H1 (cell line): ENCODE measurements around the gene TKFC. TPM values are rescaled to one million over a fixed set of nuclear protein-coding genes. Genes with fewer than 3 reads are reported as not detected.

Source experiments
- CTCF ChIA-PET: fragments of 300-600 bp; sonication (Branson Sonifier 250); formaldehyde crosslinking; loops from one replicate; lab custom pipeline; 2021; ENCODE audit not compliant: partially characterized antibody; lab: Charles Lee
- POLR2A ChIA-PET: fragments of 300-600 bp; sonication (Branson Sonifier 250); formaldehyde crosslinking; loops from one replicate; lab custom pipeline; 2021; ENCODE audit warnings: inconsistent platforms; ENCODE audit not compliant: partially characterized antibody; lab: Charles Lee
- DNase-seq, 2 experiments: peaks; one replicate each; pipeline versions ENCODE4 v3.0.0 to v3.0.0-alpha.2; 2010 to 2022; ENCODE audit warnings: low spot score in 2 of 2, low read depth in 1 of 2, mixed read lengths in 1 of 2
- FAIRE-seq: peaks from 2 replicates; lab custom pipeline; 2011; peaks lifted over from hg19 to GRCh38; lab: Jason Lieb, UNC
- H2AFZ ChIP-seq: 2 replicates; pipeline ENCODE4 v1.8.1; 2012; ENCODE audit warnings: low read length, inconsistent platforms
- H2AK5ac ChIP-seq: 2 replicates; pipeline ENCODE4 v1.6.1; 2013; ENCODE audit warnings: low read depth, low read length
- H2BK120ac ChIP-seq: replicated peaks from 2 replicates; pipeline ENCODE3; 2013; ENCODE audit warnings: low read depth, low read length, inconsistent platforms
- H2BK12ac ChIP-seq: 2 replicates; pipeline ENCODE4 v1.6.1; 2013; ENCODE audit warnings: low read depth, low read length
- H2BK15ac ChIP-seq: 2 replicates; pipeline ENCODE4 v1.6.1; 2013; ENCODE audit warnings: low read length
- H2BK20ac ChIP-seq: 2 replicates; pipeline ENCODE4 v1.6.1; 2013; ENCODE audit warnings: low read length
- H2BK5ac ChIP-seq: 2 replicates; pipeline ENCODE4 v1.6.1; 2013; ENCODE audit warnings: low read depth, low read length
- H3K14ac ChIP-seq: 2 replicates; pipeline ENCODE4 v1.6.1; 2013; ENCODE audit warnings: inconsistent platforms; ENCODE audit not compliant: insufficient read length
- H3K18ac ChIP-seq: 2 replicates; pipeline ENCODE4 v1.6.1; 2013; ENCODE audit warnings: low read length; ENCODE audit errors: extremely low read depth
- H3K23ac ChIP-seq: 2 replicates; pipeline ENCODE4 v1.6.1; 2013; ENCODE audit warnings: inconsistent platforms; ENCODE audit not compliant: insufficient read length
- H3K23me2 ChIP-seq: 2 replicates; pipeline ENCODE4 v1.6.1; 2013; ENCODE audit warnings: low read depth, low read length
- H3K27ac ChIP-seq: 2 replicates; pipeline ENCODE4 v1.6.1; 2011; ENCODE audit warnings: low read depth, low read length, inconsistent platforms
- H3K27me3 ChIP-seq, 4 experiments: replicated peaks in 1 of 4; 1 replicate in 1 of 4; 2 replicates in 3 of 4; pipeline versions ENCODE4 v1.6.1 to v1.8.1; 2011 to 2013; ENCODE audit warnings: low read length in 3 of 4, mild to moderate bottlenecking in 3 of 4, inconsistent platforms in 2 of 4, mixed read lengths in 2 of 4, moderate library complexity in 1 of 4; ENCODE audit not compliant: control insufficient read depth in 3 of 4, insufficient read depth in 3 of 4; ENCODE audit errors: extremely low read depth in 1 of 4
- H3K36me3 ChIP-seq, 4 experiments: 2 replicates each; pipeline versions ENCODE4 v1.6.1 to v1.8.1; 2011 to 2013; ENCODE audit warnings: mild to moderate bottlenecking in 4 of 4, low read length in 3 of 4, moderate library complexity in 2 of 4, control low read depth in 1 of 4, inconsistent platforms in 1 of 4; ENCODE audit not compliant: insufficient read depth in 4 of 4, control insufficient read depth in 2 of 4
- H3K4ac ChIP-seq: replicated peaks from 2 replicates; pipeline ENCODE3; 2013; ENCODE audit warnings: low read length, low read depth, mixed read lengths, inconsistent platforms; ENCODE audit not compliant: insufficient read length
- H3K4me1 ChIP-seq, 4 experiments: replicated peaks in 1 of 4; 1 replicate in 1 of 4; 2 replicates in 3 of 4; pipeline versions ENCODE4 v1.6.1 to v1.8.1; 2011 to 2013; ENCODE audit warnings: low read length in 3 of 4, inconsistent platforms in 2 of 4, mixed read lengths in 1 of 4; ENCODE audit not compliant: insufficient read depth in 4 of 4, control insufficient read depth in 3 of 4
- H3K4me2 ChIP-seq, 2 experiments: 2 replicates each; pipeline versions ENCODE4 v1.6.1 to v1.8.1; 2011 to 2013; ENCODE audit warnings: low read depth in 2 of 2, low read length in 2 of 2, control low read depth in 1 of 2, inconsistent platforms in 1 of 2, mild to moderate bottlenecking in 1 of 2; ENCODE audit not compliant: insufficient read depth in 1 of 2
- H3K4me3 ChIP-seq, 4 experiments: fragments of 200-600, 300-600 bp in 1 of 4; sonication (generic), shearing (Covaris generic), sonication (Bioruptor Twin) in 1 of 4; 2 replicates each; pipeline versions ENCODE4 v1.5.1 to v1.8.1; 2011 to 2016; ENCODE audit warnings: low read length in 4 of 4, low read depth in 3 of 4, control low read depth in 2 of 4, inconsistent platforms in 2 of 4, mild to moderate bottlenecking in 2 of 4, mixed read lengths in 1 of 4, moderate library complexity in 1 of 4; ENCODE audit not compliant: insufficient read depth in 2 of 4; ENCODE audit errors: extremely low read depth in 1 of 4
- H3K56ac ChIP-seq: replicated peaks from 2 replicates; pipeline ENCODE3; 2013; ENCODE audit warnings: low read depth, mild to moderate bottlenecking, mixed read lengths, low read length, inconsistent platforms; ENCODE audit not compliant: insufficient read length
- H3K79me1 ChIP-seq: 2 replicates; pipeline ENCODE4 v1.6.1; 2013; ENCODE audit warnings: low read depth, low read length, control low read depth
- H3K79me2 ChIP-seq, 2 experiments: 2 replicates each; pipeline versions ENCODE4 v1.6.1 to v1.8.1; 2012 to 2013; ENCODE audit warnings: low read length in 2 of 2, mild to moderate bottlenecking in 2 of 2, inconsistent platforms in 1 of 2; ENCODE audit not compliant: insufficient read depth in 2 of 2, control insufficient read depth in 1 of 2
- H3K9ac ChIP-seq, 4 experiments: replicated peaks in 1 of 4; 1 replicate in 1 of 4; 2 replicates in 3 of 4; pipeline versions ENCODE4 v1.6.1 to v1.8.1; 2011 to 2013; ENCODE audit warnings: low read depth in 3 of 4, low read length in 3 of 4, control low read depth in 2 of 4, mild to moderate bottlenecking in 2 of 4, moderate library complexity in 2 of 4, inconsistent platforms in 1 of 4; ENCODE audit errors: extremely low read depth in 1 of 4
- H3K9me3 ChIP-seq, 2 experiments: 2 replicates each; pipeline versions ENCODE4 v1.6.1 to v1.8.1; 2012 to 2013; ENCODE audit warnings: mild to moderate bottlenecking in 2 of 2, moderate library complexity in 2 of 2, control low read depth in 1 of 2, inconsistent platforms in 1 of 2, low read depth in 1 of 2, low read length in 1 of 2, mixed read lengths in 1 of 2; ENCODE audit not compliant: insufficient read depth in 2 of 2
- H4K20me1 ChIP-seq, 2 experiments: replicated peaks in 1 of 2; 2 replicates each; pipeline versions ENCODE3 to v1.8.1; 2011 to 2013; ENCODE audit warnings: inconsistent platforms in 2 of 2, low read length in 2 of 2, mild to moderate bottlenecking in 1 of 2; ENCODE audit not compliant: insufficient read depth in 2 of 2, control insufficient read depth in 1 of 2
- H4K5ac ChIP-seq: 2 replicates; pipeline ENCODE4 v1.6.1; 2013; ENCODE audit warnings: low read length, low read depth, mixed read lengths, inconsistent platforms; ENCODE audit not compliant: insufficient read length
- H4K8ac ChIP-seq: 2 replicates; pipeline ENCODE4 v1.8.0; 2013; ENCODE audit warnings: mild to moderate bottlenecking, moderate library complexity, low read length, inconsistent platforms; ENCODE audit not compliant: insufficient read depth; ENCODE audit errors: extremely low read depth
- H4K91ac ChIP-seq: replicated peaks from 2 replicates; pipeline ENCODE3; 2013; ENCODE audit warnings: low read length, mixed read lengths, inconsistent platforms; ENCODE audit not compliant: insufficient read length
- RFX5 ChIP-seq: IDR thresholded peaks from 2 replicates; pipeline ENCODE4 v1.6.1; 2011; ENCODE audit warnings: low read depth, low read length, improper control_type of control experiment, borderline replicate concordance
- SAP30 ChIP-seq: fragments of 300-600 bp; sonication (generic); IDR thresholded peaks from 2 replicates; pipeline ENCODE4 v1.7.1; 2012; ENCODE audit warnings: low read length, moderate library complexity, mild to moderate bottlenecking, inconsistent platforms; ENCODE audit not compliant: insufficient read depth, insufficient replicate concordance
- WGBS, 2 experiments: shearing (Covaris generic) in 1 of 2; methylation state at CpG; one replicate each; pipeline versions ENCODE4 v1.1.6 to v1.1.7; 2013 to 2015; ENCODE audit warnings: low lambda C conversion rate in 2 of 2, mixed read lengths in 2 of 2, inconsistent platforms in 1 of 2, low coverage in 1 of 2, missing lambda C conversion rate in 1 of 2; ENCODE audit not compliant: insufficient replicate concordance in 2 of 2, insufficient coverage in 1 of 2, insufficient read length in 1 of 2; ENCODE audit errors: extremely low coverage in 1 of 2, missing lambda C conversion rate in 1 of 2; 5-methylcytosine and 5-hydroxymethylcytosine counted together
- polyA plus RNA-seq, 7 experiments: library from polyadenylated mRNA; depleted of rRNA in 3 of 7; stranded (reverse) in 5 of 7; unstranded in 2 of 7; fragments of >200 nt in 5 of 7; fragments of 200-250 nt in 2 of 7; gene quantifications; 1 replicate in 5 of 7; 2 replicates in 1 of 7; 4 replicates in 1 of 7; pipeline versions ENCODE4 v1.2.1 to v1.2.3, GENCODE V29; 2011 to 2013; ENCODE audit warnings: missing spikeins in 2 of 7, mixed read lengths in 2 of 7
- total RNA-seq: library from RNA; stranded (reverse); fragmentation: NEBNext Ultra II Directional; extraction: Animal tissue kit (Norgen Biotek cat#: 25700); gene quantifications from 2 replicates; pipeline ENCODE4 v1.2.1, GENCODE V29; 2021

TKFC gene
- total and polyA plus RNA-seq, 2 of the 8 experiments (the other 6 are each of a cell fraction or from before 2014, with no cell fraction given): 53.5 to 55.0 TPM

- no peaks in the 10 kb centered on the region for H3K27me3 ChIP-seq
- no peak overlapping the region for H2BK12ac ChIP-seq
- TF ChIP-seq SAP30 (no peak), RFX5 (no peak)
- no peaks in the 10 kb centered on the region; the same call in 1 of the 2 replicates for H3K79me1 ChIP-seq
- H3K9ac ChIP-seq: no peak overlapping the region
- H3K9me3 ChIP-seq: no peaks in the 10 kb centered on the region
- peaks cover 3 to 6% of the 10 kb centered on the region in 2 experiments for H4K20me1 ChIP-seq
- no peak overlapping the region for H2BK15ac ChIP-seq
- H4K8ac ChIP-seq: no peak overlapping the region
- H3K4me3 ChIP-seq: no peak overlapping the region
- H2AK5ac ChIP-seq: no peak overlapping the region
- peaks cover 53 to 89% (median 77%) of the 10 kb centered on the region in 4 experiments for H3K36me3 ChIP-seq
- 95% methylated on average over 8 of the region's 9 CpGs; no CpG with 5 or more reads in 1 of the 2 experiments for WGBS, 2 experiments
- H3K56ac ChIP-seq: no peak overlapping the region
- no peak overlapping the region for H4K91ac ChIP-seq
- H3K23me2 ChIP-seq: no peaks in the 10 kb centered on the region; the same call in 1 of the 2 replicates
- H3K4me1 ChIP-seq: peaks cover 0 to 1% (median under 1%) of the 10 kb centered on the region in 4 experiments; a peak in 3 of 7 replicates
- no peak overlapping the region for H3K14ac ChIP-seq
- no peak overlapping the region for H3K27ac ChIP-seq
- no peak overlapping the region for H2BK120ac ChIP-seq
- FAIRE-seq (no peak), DNase-seq (no peak)
- H3K23ac ChIP-seq: no peak overlapping the region
- CTCF ChIA-PET: interaction anchor here (0.7 kb wide), 1 partner anchor 32 kb away, joined by 3 read pairs; no protein-coding TSS in a partner anchor
- H3K18ac ChIP-seq: no peak overlapping the region
- H3K4me2 ChIP-seq: no peak overlapping the region
- H2BK5ac ChIP-seq: no peak overlapping the region
- H2AFZ ChIP-seq: no peak overlapping the region
- POLR2A ChIA-PET: interaction anchor here (0.7 to 1.4 kb wide), 4 partner anchors 10 to 88 kb away, joined by 3 to 5 read pairs (median 3); no protein-coding TSS in a partner anchor
- no peak overlapping the region for H3K4ac ChIP-seq
- no peaks in the 10 kb centered on the region for H3K79me2 ChIP-seq
- no peak overlapping the region for H4K5ac ChIP-seq
- no peak overlapping the region for H2BK20ac ChIP-seq
These were observed 29.3 kb upstream of the TKFC start for GRCh38 chr11:61303725-61304124.
